AG04450 (cell line): Measurements from ENCODE around the gene SOSTDC1. TPM values are rescaled to one million over a fixed set of nuclear protein-coding genes. Genes with fewer than 3 reads are reported as not detected.

Experiments used
- CTCF ChIA-PET: fragments of 300-600, 350-600 bp; formaldehyde crosslinking; extraction: SDS; loops from one replicate; lab custom pipeline; 2022; ENCODE audit warnings: antibody characterized with exemption, inconsistent platforms; lab: Charles Lee
- POLR2A ChIA-PET: fragments of 350-600 bp; formaldehyde crosslinking; extraction: SDS; loops from one replicate; lab custom pipeline; 2021; ENCODE audit warnings: antibody characterized with exemption, inconsistent platforms; lab: Yijun Ruan, JAX
- DNase-seq: peaks from one replicate; pipeline ENCODE4 v3.0.0-alpha.2; 2011; ENCODE audit warnings: low read depth, low spot score
- H3K27ac ChIP-seq: one replicate; pipeline ENCODE4 v1.5.1; 2012; ENCODE audit warnings: low read depth, low read length, control low read depth
- H3K27me3 ChIP-seq: one replicate; pipeline ENCODE4 v1.6.0; 2012; ENCODE audit warnings: low read length; ENCODE audit not compliant: control insufficient read depth, insufficient read depth
- H3K4me3 ChIP-seq: 2 replicates; pipeline ENCODE4 v1.5.1; 2011; ENCODE audit warnings: mild to moderate bottlenecking, low read depth, low read length, control low read depth
- H3K9me3 ChIP-seq: 2 replicates; pipeline ENCODE4 v1.5.1; 2012; ENCODE audit warnings: low read length; ENCODE audit not compliant: control insufficient read depth, insufficient read depth
- polyA plus RNA-seq: library from polyadenylated mRNA; depleted of rRNA; stranded (reverse); fragments of >200 nt; gene quantifications from 2 replicates; pipeline ENCODE4 v1.2.3, GENCODE V29; 2011
- TF ChIP-seq, protein P1 (sequence below): IDR thresholded peaks from 2 replicates; pipeline ENCODE4 v1.5.1; 2011; ENCODE audit warnings: low read depth, low read length, control low read depth, inconsistent platforms

The SOSTDC1 gene
- polyA plus RNA-seq, 1 experiment = 0.11 TPM

DNA sequence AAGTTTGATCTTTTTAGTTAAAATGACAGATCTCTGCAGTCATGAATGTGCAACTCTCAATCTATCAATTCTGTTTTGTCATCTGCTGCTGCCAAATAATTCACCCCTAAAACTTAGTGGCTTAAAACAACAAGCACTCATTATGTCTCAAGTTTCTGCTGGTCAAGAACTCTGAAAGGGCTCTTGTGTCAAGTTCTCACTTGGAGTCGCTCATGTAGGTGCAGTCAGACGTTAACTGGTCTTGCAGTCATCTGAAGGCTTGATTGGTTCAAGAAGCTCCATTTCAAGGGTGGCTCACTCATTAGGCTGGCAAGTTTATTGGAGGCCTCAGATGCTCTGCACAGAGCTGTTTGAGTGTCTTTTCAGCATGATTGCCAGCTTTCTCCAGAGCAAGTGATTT, 32.6 kb upstream of the SOSTDC1 start:
- ChIA-PET POLR2A (no interaction called here), CTCF (interaction anchor here (0.7 kb wide), 1 partner anchor 67 kb away, joined by 7 read pairs; no protein-coding TSS in a partner anchor)
- H3K27me3 ChIP-seq = no peaks in the 10 kb centered on the region
- H3K9me3 ChIP-seq = peaks cover 7% of the 10 kb centered on the region
- H3K4me3 ChIP-seq = no peak overlapping the region
- no peak overlapping the region for H3K27ac ChIP-seq
- no peak for DNase-seq
- TF ChIP-seq, protein P1, sequence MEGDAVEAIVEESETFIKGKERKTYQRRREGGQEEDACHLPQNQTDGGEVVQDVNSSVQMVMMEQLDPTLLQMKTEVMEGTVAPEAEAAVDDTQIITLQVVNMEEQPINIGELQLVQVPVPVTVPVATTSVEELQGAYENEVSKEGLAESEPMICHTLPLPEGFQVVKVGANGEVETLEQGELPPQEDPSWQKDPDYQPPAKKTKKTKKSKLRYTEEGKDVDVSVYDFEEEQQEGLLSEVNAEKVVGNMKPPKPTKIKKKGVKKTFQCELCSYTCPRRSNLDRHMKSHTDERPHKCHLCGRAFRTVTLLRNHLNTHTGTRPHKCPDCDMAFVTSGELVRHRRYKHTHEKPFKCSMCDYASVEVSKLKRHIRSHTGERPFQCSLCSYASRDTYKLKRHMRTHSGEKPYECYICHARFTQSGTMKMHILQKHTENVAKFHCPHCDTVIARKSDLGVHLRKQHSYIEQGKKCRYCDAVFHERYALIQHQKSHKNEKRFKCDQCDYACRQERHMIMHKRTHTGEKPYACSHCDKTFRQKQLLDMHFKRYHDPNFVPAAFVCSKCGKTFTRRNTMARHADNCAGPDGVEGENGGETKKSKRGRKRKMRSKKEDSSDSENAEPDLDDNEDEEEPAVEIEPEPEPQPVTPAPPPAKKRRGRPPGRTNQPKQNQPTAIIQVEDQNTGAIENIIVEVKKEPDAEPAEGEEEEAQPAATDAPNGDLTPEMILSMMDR = no peak

DNA sequence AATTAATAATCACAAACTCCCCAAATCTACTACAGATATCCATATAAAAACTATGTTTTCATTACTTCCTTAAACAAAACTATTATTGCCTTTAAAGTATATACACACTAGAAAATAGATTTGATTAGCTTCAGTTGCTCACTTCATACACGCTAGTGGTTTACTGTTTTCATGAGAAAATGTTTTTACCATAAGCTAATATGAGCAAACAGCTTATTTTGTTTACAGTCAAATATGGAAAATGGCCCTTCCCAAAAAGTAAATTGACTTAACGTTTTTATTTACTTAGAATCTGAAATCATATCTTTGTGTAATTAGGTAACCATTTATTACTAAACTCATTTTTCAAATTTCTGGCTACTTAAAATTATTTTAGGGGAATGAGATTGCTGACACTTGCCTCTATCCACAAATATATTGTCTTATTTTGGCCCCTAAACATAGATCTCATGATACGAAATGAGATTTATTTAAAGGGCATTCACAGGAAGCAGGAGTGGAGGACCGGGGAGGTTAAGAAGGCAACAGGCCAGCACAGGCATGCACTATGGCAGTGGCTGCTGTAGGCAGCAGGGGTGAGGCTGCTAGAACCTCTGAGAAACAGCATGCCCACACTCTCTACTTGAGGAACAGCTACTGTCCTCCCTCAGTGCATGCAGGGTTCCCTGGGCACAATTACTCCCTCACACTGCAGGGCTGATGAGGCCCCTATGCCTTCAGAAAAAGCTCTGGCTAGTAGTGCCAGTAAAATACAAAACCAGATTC, 29.6 kb upstream of the SOSTDC1 start:
- POLR2A ChIA-PET = no interaction called here
- TF ChIP-seq, protein P1 = no peak

DNA sequence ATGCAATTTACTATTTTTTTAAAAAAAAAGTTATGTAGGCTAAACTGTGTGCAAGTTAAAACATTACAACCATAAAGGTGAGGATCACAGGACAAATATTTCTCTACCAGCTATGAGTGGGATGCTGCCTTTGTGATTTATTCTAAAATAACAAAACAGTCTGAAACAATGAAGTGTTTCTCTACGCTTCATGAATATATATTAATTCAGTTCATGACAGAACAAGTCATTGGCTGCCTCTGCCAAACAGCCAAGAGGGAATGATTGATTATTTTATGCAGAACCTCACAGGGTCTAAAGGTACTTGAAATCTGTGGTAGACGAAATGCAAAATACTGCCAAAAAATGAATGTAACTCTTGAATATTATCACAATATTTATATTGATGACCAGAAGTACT, 29.0 kb upstream of the SOSTDC1 start:
- DNase-seq = no peak
- Histone ChIP-seq H3K9me3 (no peaks in the 10 kb centered on the region), H3K4me3 (no peak overlapping the region), H3K27ac (no peak overlapping the region), H3K27me3 (no peaks in the 10 kb centered on the region)
- ChIA-PET POLR2A (no interaction called here), CTCF (no interaction called here)
- TF ChIP-seq, protein P1 = no peak

More for the DNA sequence above, 29.6 kb upstream of the SOSTDC1 start:
- Histone ChIP-seq H3K27ac (no peak overlapping the region), H3K9me3 (no peaks in the 10 kb centered on the region), H3K27me3 (no peaks in the 10 kb centered on the region), H3K4me3 (no peak overlapping the region)
- CTCF ChIA-PET = interaction anchor here (0.6 kb wide), 1 partner anchor 173 kb away, joined by 3 read pairs; no protein-coding TSS in a partner anchor
- DNase-seq = no peak

DNA sequence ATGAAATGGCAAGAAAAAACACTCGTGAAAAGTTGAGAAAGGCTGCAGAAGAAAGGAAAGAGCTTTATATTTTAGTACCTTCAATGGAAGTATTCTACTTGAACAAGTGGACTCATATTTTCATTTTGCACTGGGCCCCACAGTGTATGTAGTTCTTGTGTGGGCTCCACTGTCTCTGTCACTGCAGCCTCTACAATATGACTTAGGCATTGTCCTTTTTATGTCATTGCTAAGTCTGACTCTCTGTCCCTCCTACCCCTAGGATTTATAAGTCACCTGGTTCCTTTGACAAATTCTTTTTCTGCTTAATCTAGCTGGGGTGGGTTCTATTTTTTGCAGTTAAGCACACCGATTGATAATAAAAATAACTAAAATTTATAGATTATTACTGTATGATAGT, 27.7 kb upstream of the SOSTDC1 start:
- ChIA-PET POLR2A (no interaction called here), CTCF (no interaction called here)
- no peak overlapping the region for H3K27ac ChIP-seq
- TF ChIP-seq, protein P1 = no peak
- H3K4me3 ChIP-seq = no peak overlapping the region
- no peak for DNase-seq
- H3K9me3 ChIP-seq = no peaks in the 10 kb centered on the region
- no peaks in the 10 kb centered on the region for H3K27me3 ChIP-seq

DNA sequence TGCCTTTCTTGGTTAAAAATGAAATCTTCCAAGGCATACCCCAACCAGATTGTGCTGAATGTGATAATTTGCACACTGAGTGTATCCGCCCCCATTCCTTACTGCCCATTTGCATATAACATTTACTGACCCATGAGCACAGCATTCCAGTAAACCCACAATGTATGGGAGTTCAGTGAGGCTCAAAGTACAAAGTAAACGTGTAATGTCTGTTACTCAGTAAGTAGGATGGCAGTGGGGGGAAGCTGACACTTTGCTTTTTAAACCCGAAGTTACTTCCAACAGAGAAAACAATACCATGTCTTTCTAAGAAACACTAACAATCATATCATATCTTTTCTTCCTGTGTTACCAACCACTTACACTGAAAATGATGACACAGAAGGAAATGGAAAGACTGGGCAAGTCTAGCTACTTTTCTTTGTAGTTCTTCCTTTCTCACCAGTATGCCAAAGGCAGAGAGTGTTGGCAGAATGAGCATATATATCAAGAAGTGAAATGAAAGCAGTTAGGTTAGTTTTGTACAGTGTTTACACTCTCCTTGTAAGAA, 27.1 kb upstream of the SOSTDC1 start:
- no peaks in the 10 kb centered on the region for H3K27me3 ChIP-seq
- TF ChIP-seq, protein P1 = no peak
- CTCF ChIA-PET = no interaction called here
- no peak overlapping the region for H3K4me3 ChIP-seq
- peak; percentile 15 for DNase-seq
- no peaks in the 10 kb centered on the region for H3K9me3 ChIP-seq
- H3K27ac ChIP-seq = no peak overlapping the region
- POLR2A ChIA-PET = no interaction called here
